Trophoblast cell (in vitro differentiated cells and primary cell): Measurements from ENCODE around the gene AUTS2.

Experiments
- DNase-seq, 2 donors: peaks; one replicate each; pipeline ENCODE4 v3.0.0-alpha.2; 2016
- H2AFZ ChIP-seq: 2 replicates; pipeline ENCODE4 v1.6.1; 2013; ENCODE audit warnings: low read length, moderate library complexity, mild to moderate bottlenecking; ENCODE audit not compliant: insufficient read depth, poor library complexity
- H2AK5ac ChIP-seq: 2 replicates; pipeline ENCODE4 v1.6.1; 2013; ENCODE audit warnings: mild to moderate bottlenecking, low read length
- H2BK120ac ChIP-seq: 2 replicates; pipeline ENCODE4 v1.6.1; 2013; ENCODE audit warnings: low read length, mild to moderate bottlenecking, moderate library complexity; ENCODE audit not compliant: insufficient read depth, poor library complexity
- H2BK12ac ChIP-seq: 2 replicates; pipeline ENCODE4 v1.6.1; 2013; ENCODE audit warnings: mild to moderate bottlenecking, low read length, moderate library complexity
- H2BK5ac ChIP-seq: 2 replicates; pipeline ENCODE4 v1.6.1; 2013; ENCODE audit warnings: low read length, low read depth, moderate library complexity, mild to moderate bottlenecking; ENCODE audit not compliant: poor library complexity
- H3K14ac ChIP-seq: 2 replicates; pipeline ENCODE4 v1.6.1; 2013; ENCODE audit warnings: mild to moderate bottlenecking, low read length
- H3K18ac ChIP-seq: 2 replicates; pipeline ENCODE4 v1.6.1; 2013; ENCODE audit warnings: mild to moderate bottlenecking, low read length
- H3K23ac ChIP-seq: 2 replicates; pipeline ENCODE4 v1.6.1; 2013; ENCODE audit warnings: low read length
- H3K27ac ChIP-seq: 2 replicates; pipeline ENCODE4 v1.5.1; 2013; ENCODE audit warnings: low read depth, mild to moderate bottlenecking, inconsistent platforms, low read length, moderate library complexity
- H3K27me3 ChIP-seq: 2 replicates; pipeline ENCODE4 v1.6.1; 2013; ENCODE audit warnings: inconsistent platforms, mild to moderate bottlenecking, low read length, moderate library complexity; ENCODE audit not compliant: insufficient read depth
- H3K36me3 ChIP-seq, 2 experiments: 1 replicate in 1 of 2; 2 replicates in 1 of 2; pipeline ENCODE4 v1.6.1; 2013; ENCODE audit warnings: low read length in 2 of 2, mild to moderate bottlenecking in 2 of 2, moderate library complexity in 1 of 2; ENCODE audit not compliant: insufficient read depth in 2 of 2, control insufficient read depth in 1 of 2
- H3K4ac ChIP-seq: 2 replicates; pipeline ENCODE4 v1.6.1; 2013; ENCODE audit warnings: low read depth, mild to moderate bottlenecking, low read length, moderate library complexity
- H3K4me1 ChIP-seq, 2 experiments: 1 replicate in 1 of 2; 2 replicates in 1 of 2; pipeline ENCODE4 v1.6.1; 2013; ENCODE audit warnings: low read length in 2 of 2, mild to moderate bottlenecking in 2 of 2, moderate library complexity in 1 of 2; ENCODE audit not compliant: insufficient read depth in 2 of 2, control insufficient read depth in 1 of 2
- H3K4me2 ChIP-seq: 2 replicates; pipeline ENCODE4 v1.6.1; 2013; ENCODE audit warnings: inconsistent platforms, mild to moderate bottlenecking, low read length, moderate library complexity
- H3K4me3 ChIP-seq: 2 replicates; pipeline ENCODE4 v1.5.1; 2013; ENCODE audit warnings: mild to moderate bottlenecking, low read depth, low read length, inconsistent platforms
- H3K79me1 ChIP-seq: one replicate; pipeline ENCODE4 v1.6.1; 2013; ENCODE audit warnings: low read length
- H3K79me2 ChIP-seq: 2 replicates; pipeline ENCODE4 v1.6.1; 2013; ENCODE audit warnings: low read length, mild to moderate bottlenecking; ENCODE audit not compliant: control insufficient read depth, insufficient read depth, poor library complexity
- H3K9ac ChIP-seq: 2 replicates; pipeline ENCODE4 v1.6.1; 2013; ENCODE audit warnings: mild to moderate bottlenecking, low read length
- H3K9me3 ChIP-seq: 2 replicates; pipeline ENCODE4 v1.6.1; 2013; ENCODE audit warnings: low read depth, mild to moderate bottlenecking, control low read depth, inconsistent platforms, low read length; ENCODE audit not compliant: insufficient read depth
- H4K12ac ChIP-seq: 2 replicates; pipeline ENCODE4 v1.6.1; 2013; ENCODE audit warnings: low read depth, mild to moderate bottlenecking, low read length, moderate library complexity
- H4K8ac ChIP-seq: 2 replicates; pipeline ENCODE4 v1.6.1; 2013; ENCODE audit warnings: low read depth, mild to moderate bottlenecking, low read length, moderate library complexity
- H4K91ac ChIP-seq: one replicate; pipeline ENCODE4 v1.6.1; 2013; ENCODE audit warnings: low read depth, mild to moderate bottlenecking, low read length, moderate library complexity
- WGBS: extraction: QIAGEN DNeasy Blood & Tissue Kit; methylation state at CpG from one replicate; pipeline ENCODE4 v1.1.7; 2013; ENCODE audit warnings: missing lambda C conversion rate; ENCODE audit not compliant: insufficient read length, insufficient coverage; ENCODE audit errors: extremely low coverage; 5-methylcytosine and 5-hydroxymethylcytosine counted together

Gene AUTS2

GRCh38 chr7:70152313-70152712 lies 554.0 kb downstream of the AUTS2 start:
- WGBS: no CpG with 5 or more reads among the region's 1 CpG
- H3K9me3 ChIP-seq: no peaks in the 10 kb centered on the region
- H3K36me3 ChIP-seq: no peaks in the 10 kb centered on the region

GRCh38 chr7:70153933-70154332 lies 555.7 kb downstream of the AUTS2 start:
- no peak overlapping the region for H4K8ac ChIP-seq
- H3K14ac ChIP-seq: no peak overlapping the region
- no peaks in the 10 kb centered on the region for H3K79me1 ChIP-seq

More at GRCh38 chr7:70152313-70152712, 554.0 kb downstream of the AUTS2 start:
- H2AFZ ChIP-seq: no peak overlapping the region
- no peak overlapping the region for H2AK5ac ChIP-seq
- H4K91ac ChIP-seq: no peak overlapping the region
- H3K27me3 ChIP-seq: no peaks in the 10 kb centered on the region
- no peak overlapping the region for H2BK120ac ChIP-seq
- H3K4me1 ChIP-seq: peaks cover 0 to 4% of the 10 kb centered on the region in 2 experiments
- H3K14ac ChIP-seq: no peak overlapping the region
- no peak overlapping the region for H3K4me2 ChIP-seq
- no peak overlapping the region for H4K8ac ChIP-seq
- H3K18ac ChIP-seq: no peak overlapping the region
- no peak overlapping the region for H3K9ac ChIP-seq
- no peak overlapping the region for H3K23ac ChIP-seq
- H3K4ac ChIP-seq: no peak overlapping the region
- no peaks in the 10 kb centered on the region for H3K79me2 ChIP-seq
- no peak overlapping the region for H3K4me3 ChIP-seq
- DNase-seq: no peak
- H2BK12ac ChIP-seq: no peak overlapping the region
- H4K12ac ChIP-seq: no peak overlapping the region
- H3K27ac ChIP-seq: no peak overlapping the region
- H2BK5ac ChIP-seq: no peak overlapping the region
- no peaks in the 10 kb centered on the region for H3K79me1 ChIP-seq

GRCh38 chr7:70154521-70155180 lies 556.4 kb downstream of the AUTS2 start:
- no peaks in the 10 kb centered on the region for H3K27me3 ChIP-seq
- no peaks in the 10 kb centered on the region for H3K36me3 ChIP-seq

More at GRCh38 chr7:70153933-70154332, 555.7 kb downstream of the AUTS2 start:
- Histone ChIP-seq H3K9ac (no peak overlapping the region), H3K79me2 (no peaks in the 10 kb centered on the region), H3K18ac (no peak overlapping the region), H3K27me3 (no peaks in the 10 kb centered on the region), H3K4me2 (no peak overlapping the region), H4K12ac (no peak overlapping the region), H3K23ac (no peak overlapping the region), H2BK12ac (no peak overlapping the region), H2AK5ac (no peak overlapping the region), H3K9me3 (no peaks in the 10 kb centered on the region), H4K91ac (no peak overlapping the region), H3K4ac (no peak overlapping the region), H3K27ac (no peak overlapping the region), H3K4me3 (no peak overlapping the region), H3K36me3 (no peaks in the 10 kb centered on the region), H3K4me1 (peaks cover 0 to 4% of the 10 kb centered on the region in 2 experiments), H2BK5ac (no peak overlapping the region), H2AFZ (no peak overlapping the region), H2BK120ac (no peak overlapping the region)
- WGBS: no CpG with 5 or more reads among the region's 1 CpG
- no peak for DNase-seq

GRCh38 chr7:70156057-70156456 lies 557.8 kb downstream of the AUTS2 start:
- H4K91ac ChIP-seq: no peak overlapping the region
- H3K23ac ChIP-seq: no peak overlapping the region
- H3K18ac ChIP-seq: no peak overlapping the region
- no peaks in the 10 kb centered on the region for H3K79me1 ChIP-seq
- no peak overlapping the region for H3K4me2 ChIP-seq
- no peak overlapping the region for H2BK5ac ChIP-seq
- no peaks in the 10 kb centered on the region for H3K79me2 ChIP-seq
- H4K12ac ChIP-seq: no peak overlapping the region
- H4K8ac ChIP-seq: no peak overlapping the region
- H2BK12ac ChIP-seq: no peak overlapping the region
- no CpG with 5 or more reads among the region's 2 CpGs for WGBS
- H2AK5ac ChIP-seq: no peak overlapping the region
- no peak for DNase-seq
- H3K4me3 ChIP-seq: no peak overlapping the region
- H3K36me3 ChIP-seq: no peaks in the 10 kb centered on the region
- H3K9ac ChIP-seq: peak overlapping the region; percentile 26
- no peak overlapping the region for H2AFZ ChIP-seq
- H3K4me1 ChIP-seq: peaks cover 0 to 4% of the 10 kb centered on the region in 2 experiments
- H3K27ac ChIP-seq: no peak overlapping the region
- H3K27me3 ChIP-seq: no peaks in the 10 kb centered on the region
- no peak overlapping the region for H3K4ac ChIP-seq
- H2BK120ac ChIP-seq: no peak overlapping the region
- no peak overlapping the region for H3K14ac ChIP-seq
- H3K9me3 ChIP-seq: no peaks in the 10 kb centered on the region

More at GRCh38 chr7:70154521-70155180, 556.4 kb downstream of the AUTS2 start:
- H2AK5ac ChIP-seq: no peak overlapping the region
- no peak overlapping the region for H3K27ac ChIP-seq
- H3K4me2 ChIP-seq: no peak overlapping the region
- no peak overlapping the region for H3K14ac ChIP-seq
- WGBS: no CpG with 5 or more reads among the region's 3 CpGs
- no peak overlapping the region for H2BK12ac ChIP-seq
- no peak overlapping the region for H3K4me3 ChIP-seq
- no peak overlapping the region for H3K18ac ChIP-seq
- H4K91ac ChIP-seq: no peak overlapping the region
- no peak overlapping the region for H4K12ac ChIP-seq
- H3K79me2 ChIP-seq: no peaks in the 10 kb centered on the region
- H3K4ac ChIP-seq: no peak overlapping the region
- DNase-seq: no peak
- no peak overlapping the region for H2BK5ac ChIP-seq
- H2AFZ ChIP-seq: no peak overlapping the region
- no peaks in the 10 kb centered on the region for H3K79me1 ChIP-seq
- H2BK120ac ChIP-seq: no peak overlapping the region
- H4K8ac ChIP-seq: no peak overlapping the region
- no peak overlapping the region for H3K9ac ChIP-seq
- H3K23ac ChIP-seq: no peak overlapping the region
- H3K9me3 ChIP-seq: no peaks in the 10 kb centered on the region
- H3K4me1 ChIP-seq: peaks cover 0 to 4% of the 10 kb centered on the region in 2 experiments
